Muscle layer of duodenum (tissue), 2 donors: ENCODE results near the gene PNPLA2.

Experiments
- H3K27ac ChIP-seq: one replicate; pipeline ENCODE4 v1.7.0; 2013; ENCODE audit warnings: mild to moderate bottlenecking, low read length
- H3K27me3 ChIP-seq: one replicate; pipeline ENCODE4 v1.7.0; 2013; ENCODE audit warnings: low read depth, mild to moderate bottlenecking, control low read depth, low read length
- H3K36me3 ChIP-seq, 2 donors: one replicate each; pipeline ENCODE4 v1.7.0; 2013; ENCODE audit warnings: low read length in 2 of 2, control low read depth in 1 of 2, mild to moderate bottlenecking in 1 of 2; ENCODE audit not compliant: insufficient read depth in 2 of 2, control insufficient read depth in 1 of 2
- H3K4me1 ChIP-seq, 2 donors: one replicate each; pipeline ENCODE4 v1.7.0; 2013; ENCODE audit warnings: low read length in 2 of 2, mild to moderate bottlenecking in 2 of 2, control low read depth in 1 of 2, moderate library complexity in 1 of 2; ENCODE audit not compliant: insufficient read depth in 2 of 2, control insufficient read depth in 1 of 2
- H3K4me3 ChIP-seq, 2 donors: one replicate each; pipeline ENCODE4 v1.7.0; 2013; ENCODE audit warnings: low read length in 2 of 2, low read depth in 1 of 2, mild to moderate bottlenecking in 1 of 2
- H3K9me3 ChIP-seq, 2 donors: one replicate each; pipeline ENCODE4 v1.7.0; 2013; ENCODE audit warnings: low read length in 2 of 2, control low read depth in 1 of 2, mild to moderate bottlenecking in 1 of 2; ENCODE audit not compliant: control insufficient read depth in 1 of 2
- donor health status: healthy.

The PNPLA2 gene

GRCh38 chr11:813456-814096 is 5.1 kb upstream of the PNPLA2 start:
- Histone ChIP-seq H3K4me3 (no peak overlapping the region), H3K4me1 (peaks cover 7 to 22% of the 10 kb centered on the region in 2 donors), H3K27ac (no peak overlapping the region), H3K9me3 (no peaks in the 10 kb centered on the region), H3K36me3 (peaks cover 27 to 41% of the 10 kb centered on the region in 2 donors), H3K27me3 (no peaks in the 10 kb centered on the region)

- peaks cover 27 to 31% of the 10 kb centered on the region in 2 donors for H3K36me3 ChIP-seq
- no peak overlapping the region for H3K4me3 ChIP-seq
- H3K9me3 ChIP-seq: no peaks in the 10 kb centered on the region
- no peaks in the 10 kb centered on the region for H3K27me3 ChIP-seq
- no peak overlapping the region for H3K27ac ChIP-seq
- peaks cover 9 to 25% of the 10 kb centered on the region in 2 donors for H3K4me1 ChIP-seq
Measured at GRCh38 chr11:815675-816432, 2.9 kb upstream of the PNPLA2 start.

GRCh38 chr11:816433-816779 is 2.3 kb upstream of the PNPLA2 start:
- peaks cover 9 to 25% of the 10 kb centered on the region in 2 donors for H3K4me1 ChIP-seq
- peaks cover 24 to 28% of the 10 kb centered on the region in 2 donors for H3K36me3 ChIP-seq
- H3K27me3 ChIP-seq: no peaks in the 10 kb centered on the region
- H3K27ac ChIP-seq: no peak overlapping the region
- H3K9me3 ChIP-seq: no peaks in the 10 kb centered on the region
- no peak overlapping the region for H3K4me3 ChIP-seq

- Histone ChIP-seq H3K4me1 (peaks cover 11 to 27% of the 10 kb centered on the region in 2 donors), H3K27ac (peak overlapping the region; percentile 72), H3K27me3 (no peaks in the 10 kb centered on the region), H3K9me3 (no peaks in the 10 kb centered on the region), H3K36me3 (peaks cover 0 to 16% of the 10 kb centered on the region in 2 donors), H3K4me3 (peak overlapping the region; percentile 46 to 83)
Measured at GRCh38 chr11:819129-819931, 616 bp downstream of the PNPLA2 start.

GRCh38 chr11:819943-820649 is 1.4 kb downstream of the PNPLA2 start:
- Histone ChIP-seq H3K36me3 (peaks cover 0 to 24% of the 10 kb centered on the region in 2 donors), H3K4me3 (peak overlapping the region; percentile 64 to 83), H3K27ac (peak overlapping the region; percentile 72), H3K4me1 (peaks cover 11 to 27% of the 10 kb centered on the region in 2 donors), H3K9me3 (no peaks in the 10 kb centered on the region), H3K27me3 (no peaks in the 10 kb centered on the region)

GRCh38 chr11:820655-821511 is 2.2 kb downstream of the PNPLA2 start:
- no peaks in the 10 kb centered on the region for H3K27me3 ChIP-seq
- H3K4me1 ChIP-seq: peaks cover 11 to 27% of the 10 kb centered on the region in 2 donors
- H3K9me3 ChIP-seq: no peaks in the 10 kb centered on the region
- peak overlapping the region; percentile 62 for H3K27ac ChIP-seq
- peaks cover 0 to 32% of the 10 kb centered on the region in 2 donors for H3K36me3 ChIP-seq
- H3K4me3 ChIP-seq: peak overlapping the region; percentile 64 to 83

GRCh38 chr11:821512-822371 is 3.0 kb downstream of the PNPLA2 start:
- Histone ChIP-seq H3K36me3 (peaks cover 0 to 32% of the 10 kb centered on the region in 2 donors), H3K27me3 (no peaks in the 10 kb centered on the region), H3K9me3 (no peaks in the 10 kb centered on the region), H3K27ac (peak overlapping the region; percentile 62), H3K4me3 (no peak overlapping the region), H3K4me1 (peaks cover 11 to 29% of the 10 kb centered on the region in 2 donors)

- Histone ChIP-seq H3K27ac (no peak overlapping the region), H3K36me3 (peaks cover 0 to 32% of the 10 kb centered on the region in 2 donors), H3K4me3 (no peak overlapping the region)
Measured at GRCh38 chr11:823441-824291, 5.0 kb downstream of the PNPLA2 start.

GRCh38 chr11:824292-824880 is 5.7 kb downstream of the PNPLA2 start:
- Histone ChIP-seq H3K9me3 (no peaks in the 10 kb centered on the region), H3K36me3 (peaks cover 0 to 32% of the 10 kb centered on the region in 2 donors), H3K27ac (no peak overlapping the region), H3K4me3 (no peak overlapping the region), H3K4me1 (peaks cover 11 to 46% of the 10 kb centered on the region in 2 donors), H3K27me3 (no peaks in the 10 kb centered on the region)

More at GRCh38 chr11:823441-824291, 5.0 kb downstream of the PNPLA2 start:
- H3K27me3 ChIP-seq: no peaks in the 10 kb centered on the region
- H3K9me3 ChIP-seq: no peaks in the 10 kb centered on the region
- peaks cover 11 to 43% of the 10 kb centered on the region in 2 donors for H3K4me1 ChIP-seq
